Tibial nerve (tissue), 4 donors: Measurements from ENCODE around the gene SLC17A7. TPM values are rescaled to one million over a fixed set of nuclear protein-coding genes. Genes with fewer than 3 reads are reported as not detected.

Source experiments
- DNase-seq, 2 donors: peaks; one replicate each; pipeline ENCODE4 v3.0.0-alpha.2; 2019; ENCODE audit warnings: low spot score in 2 of 2
- H3K27ac ChIP-seq, 4 donors: fragments of 200-600 bp; sonication (generic) in 3 of 4; one replicate each; pipeline ENCODE4 v1.5.1; 2017 to 2019; ENCODE audit warnings: mild to moderate bottlenecking in 1 of 4
- H3K27me3 ChIP-seq, 2 donors: fragments of 200-600 bp; sonication (generic) in 1 of 2; one replicate each; pipeline versions ENCODE4 v1.5.1 to v1.6.0; 2017 to 2019
- H3K36me3 ChIP-seq, 3 donors: fragments of 200-600 bp; sonication (generic); one replicate each; pipeline ENCODE4 v1.5.1; 2018 to 2019
- H3K4me1 ChIP-seq, 4 donors: fragments of 200-600 bp; sonication (generic) in 3 of 4; one replicate each; pipeline ENCODE4 v1.5.1; 2017 to 2019
- H3K4me3 ChIP-seq, 4 donors: fragments of 200-600 bp; sonication (generic) in 3 of 4; one replicate each; pipeline ENCODE4 v1.5.1; 2017 to 2019; ENCODE audit warnings: mild to moderate bottlenecking in 1 of 4, moderate library complexity in 1 of 4
- H3K9me3 ChIP-seq, 4 donors: fragments of 200-600 bp; sonication (generic) in 3 of 4; one replicate each; pipeline ENCODE4 v1.5.1; 2017 to 2019
- EP300 ChIP-seq, 2 donors: sonication (generic); formaldehyde crosslinking; IDR thresholded peaks; one replicate each; pipeline ENCODE4 v1.6.1; 2017; ENCODE audit warnings: antibody characterized with exemption in 2 of 2, mild to moderate bottlenecking in 1 of 2
- POLR2A ChIP-seq, 2 donors: fragments of 450-650 bp; IDR thresholded peaks; one replicate each; pipeline ENCODE4 v1.6.1; 2017; ENCODE audit warnings: antibody characterized with exemption in 2 of 2, mild to moderate bottlenecking in 2 of 2, moderate library complexity in 2 of 2
- WGBS, 2 donors: methylation state at CpG; one replicate each; pipeline ENCODE4 v1.1.5; 2018; 5-methylcytosine and 5-hydroxymethylcytosine counted together
- total RNA-seq, 4 donors: library from RNA; depleted of rRNA; stranded (reverse); fragments of >200 nt; gene quantifications; one replicate each; pipeline ENCODE4 v1.1.0, GENCODE V29; 2016
- TF ChIP-seq, protein P1 (sequence below), 5 experiments: fragments of 200-600 bp in 3 of 5; fragments of 450-650 bp in 2 of 5; sonication (generic) in 3 of 5; IDR thresholded peaks; one replicate each; pipeline ENCODE4 v1.5.1; 2016 to 2019; ENCODE audit warnings: antibody characterized with exemption in 5 of 5, mild to moderate bottlenecking in 3 of 5, moderate library complexity in 2 of 5

SLC17A7 gene
- total RNA-seq, 4 donors from 2014 or later, result 2.4 to 7.1 (median 6.2) TPM

DNA sequence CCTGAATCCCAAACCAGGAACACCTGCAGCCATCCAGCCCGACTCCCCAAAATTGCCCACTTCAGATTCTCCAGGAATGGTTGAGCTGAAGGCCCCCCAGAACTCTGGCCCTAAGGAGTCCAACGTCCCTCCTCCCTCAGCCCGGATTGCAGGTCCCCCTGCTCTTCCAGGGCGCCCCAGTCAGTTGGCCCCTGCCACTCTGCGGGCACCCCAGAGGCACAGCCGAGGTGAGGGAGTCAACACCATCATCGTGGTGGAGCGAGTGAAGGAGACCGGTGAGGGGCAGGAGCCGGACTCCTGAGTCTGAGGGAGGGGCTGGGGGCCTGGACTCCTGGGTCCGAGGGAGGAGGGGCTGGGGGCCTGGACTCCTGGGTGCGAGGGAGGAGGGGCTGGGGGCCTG is 14.0 kb downstream of the SLC17A7 start:
- H3K4me3 ChIP-seq, result no peak overlapping the region
- no peak for TF ChIP-seq EP300 (IDR thresholded peaks at IDR 0.05)
- no peak for TF ChIP-seq POLR2A (IDR thresholded peaks at IDR 0.05)
- TF ChIP-seq, protein P1, sequence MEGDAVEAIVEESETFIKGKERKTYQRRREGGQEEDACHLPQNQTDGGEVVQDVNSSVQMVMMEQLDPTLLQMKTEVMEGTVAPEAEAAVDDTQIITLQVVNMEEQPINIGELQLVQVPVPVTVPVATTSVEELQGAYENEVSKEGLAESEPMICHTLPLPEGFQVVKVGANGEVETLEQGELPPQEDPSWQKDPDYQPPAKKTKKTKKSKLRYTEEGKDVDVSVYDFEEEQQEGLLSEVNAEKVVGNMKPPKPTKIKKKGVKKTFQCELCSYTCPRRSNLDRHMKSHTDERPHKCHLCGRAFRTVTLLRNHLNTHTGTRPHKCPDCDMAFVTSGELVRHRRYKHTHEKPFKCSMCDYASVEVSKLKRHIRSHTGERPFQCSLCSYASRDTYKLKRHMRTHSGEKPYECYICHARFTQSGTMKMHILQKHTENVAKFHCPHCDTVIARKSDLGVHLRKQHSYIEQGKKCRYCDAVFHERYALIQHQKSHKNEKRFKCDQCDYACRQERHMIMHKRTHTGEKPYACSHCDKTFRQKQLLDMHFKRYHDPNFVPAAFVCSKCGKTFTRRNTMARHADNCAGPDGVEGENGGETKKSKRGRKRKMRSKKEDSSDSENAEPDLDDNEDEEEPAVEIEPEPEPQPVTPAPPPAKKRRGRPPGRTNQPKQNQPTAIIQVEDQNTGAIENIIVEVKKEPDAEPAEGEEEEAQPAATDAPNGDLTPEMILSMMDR (IDR thresholded peaks at IDR 0.05), result no peak
- H3K36me3 ChIP-seq, result peaks cover 0 to 4% (median 0%) of the 10 kb centered on the region in 3 donors
- no peaks in the 10 kb centered on the region for H3K9me3 ChIP-seq
- WGBS, 2 donors, result 43 to 76% methylated on average over 3 to 11 of the region's 12 CpGs
- DNase-seq, result no peak
- H3K27ac ChIP-seq, result no peak overlapping the region
- H3K4me1 ChIP-seq, result peaks cover 0 to 34% (median 17%) of the 10 kb centered on the region in 4 donors
- H3K27me3 ChIP-seq, result peaks cover 5 to 100% of the 10 kb centered on the region in 2 donors

GRCh38 chr19:49425922-49426592 is 15.3 kb downstream of the SLC17A7 start:
- Histone ChIP-seq H3K36me3 (peaks cover 0 to 4% (median 0%) of the 10 kb centered on the region in 3 donors), H3K27ac (no peak overlapping the region), H3K9me3 (no peaks in the 10 kb centered on the region), H3K4me3 (no peak overlapping the region), H3K4me1 (peaks cover 0 to 46% (median 21%) of the 10 kb centered on the region in 4 donors), H3K27me3 (peaks cover 5 to 100% of the 10 kb centered on the region in 2 donors)
- TF ChIP-seq, protein P1 (IDR thresholded peaks at IDR 0.05), result no peak
- no peak for TF ChIP-seq POLR2A (IDR thresholded peaks at IDR 0.05)
- TF ChIP-seq EP300 (IDR thresholded peaks at IDR 0.05), result no peak
- WGBS, 2 donors, result 1 to 5% methylated on average over 27 to 30 of the region's 30 CpGs
- DNase-seq, result no peak

GRCh38 chr19:49425178-49425577 is 16.1 kb downstream of the SLC17A7 start, which contains the start of gene GFY:
TSS of gene GFY (plus strand) at chr19:49425388. CDS start at chr19:49426431, 1,043 bp downstream.
- 55 to 58% methylated on average over 7 of the region's 7 CpGs for WGBS, 2 donors
- no peak within 1 kb of the TSS for H3K27ac ChIP-seq
- peaks cover 5 to 100% of the 10 kb centered on the region in 2 donors for H3K27me3 ChIP-seq
- no peak for DNase-seq
- H3K36me3 ChIP-seq, result no peaks in the 10 kb centered on the region
- TF ChIP-seq, protein P1 (IDR thresholded peaks at IDR 0.05), result no peak
- TF ChIP-seq POLR2A (IDR thresholded peaks at IDR 0.05) (no peak), EP300 (IDR thresholded peaks at IDR 0.05) (no peak)
- no peaks in the 10 kb centered on the region for H3K9me3 ChIP-seq
- H3K4me3 ChIP-seq, result no peak within 1 kb of the TSS
- peaks cover 0 to 53% (median 21%) of the 10 kb centered on the region in 4 donors for H3K4me1 ChIP-seq

DNA sequence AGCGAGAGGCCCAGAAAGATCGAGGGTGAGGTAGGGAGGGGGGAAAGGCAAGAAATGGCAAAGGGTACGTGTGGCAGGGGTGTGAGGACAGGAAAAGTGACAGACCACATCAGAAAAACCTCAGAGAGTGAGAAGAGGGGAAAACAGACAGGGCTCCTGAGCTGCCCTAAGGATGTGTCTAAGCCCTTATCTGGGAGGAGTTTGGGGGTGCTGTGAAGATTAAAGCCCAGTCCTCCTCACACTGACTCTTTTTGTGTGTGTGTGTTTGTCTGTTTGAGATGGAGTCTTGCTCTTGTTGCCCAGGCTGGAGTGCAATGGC is 17.4 kb downstream of the SLC17A7 start:
- Histone ChIP-seq H3K4me1 (peaks cover 0 to 53% (median 21%) of the 10 kb centered on the region in 4 donors), H3K27me3 (peaks cover 5 to 100% of the 10 kb centered on the region in 2 donors), H3K9me3 (no peaks in the 10 kb centered on the region), H3K4me3 (no peak overlapping the region), H3K36me3 (no peaks in the 10 kb centered on the region), H3K27ac (no peak overlapping the region)
- no peak for TF ChIP-seq POLR2A (IDR thresholded peaks at IDR 0.05)
- TF ChIP-seq, protein P1 (IDR thresholded peaks at IDR 0.05), result no peak
- TF ChIP-seq EP300 (IDR thresholded peaks at IDR 0.05), result no peak
- 19% methylated on average over 3 of the region's 3 CpGs for WGBS, 2 donors
- DNase-seq, result no peak
